GM12892 (cell line): ENCODE measurements around the gene NCAPD2.
"Not testable (repeated sequence)": the region's sequence is repeated elsewhere in the genome, so short reads cannot be mapped to it uniquely, and the experiment has no call there.

ENCODE experiments used
- DNase-seq: peaks from one replicate; pipeline ENCODE4 v3.0.0; 2011; ENCODE audit not compliant: insufficient read length
- FAIRE-seq: peaks from 2 replicates; lab custom pipeline; 2011; peaks lifted over from hg19 to GRCh38; lab: Jason Lieb, UNC
- POLR2A ChIP-seq: IDR thresholded peaks from 2 replicates; pipeline ENCODE4 v1.6.1; 2011; ENCODE audit warnings: low read depth, low read length, control low read depth
- POLR2AphosphoS5 ChIP-seq: IDR thresholded peaks from 2 replicates; pipeline ENCODE4 v1.6.1; 2011; ENCODE audit warnings: low read depth, low read length, control low read depth
- TAF1 ChIP-seq: IDR thresholded peaks from 2 replicates; pipeline ENCODE4 v1.6.1; 2011; ENCODE audit warnings: low read depth, mild to moderate bottlenecking, control low read depth, low read length, borderline replicate concordance

Gene NCAPD2

GRCh38 chr12:6556857-6557256 is 63.0 kb downstream of the NCAPD2 start:
- DNase-seq = no peak
- no peak for FAIRE-seq
- TF ChIP-seq POLR2A (no peak), TAF1 (no peak), POLR2AphosphoS5 (no peak)

GRCh38 chr12:6558014-6558760 is 64.3 kb downstream of the NCAPD2 start:
- not testable (repeated sequence) for FAIRE-seq

GRCh38 chr12:6559500-6559899 is 65.6 kb downstream of the NCAPD2 start:
- FAIRE-seq (no peak), DNase-seq (no peak)
- TF ChIP-seq POLR2AphosphoS5 (no peak), TAF1 (no peak), POLR2A (no peak)

More at GRCh38 chr12:6558014-6558760, 64.3 kb downstream of the NCAPD2 start:
- not testable (repeated sequence) for DNase-seq

- FAIRE-seq = no peak
- DNase-seq = no peak
- no peak; the same call in 1 of the 2 replicates for TF ChIP-seq POLR2A
- TF ChIP-seq POLR2AphosphoS5 = peak; percentile 43; the same call in 1 of the 2 replicates
- no peak for TF ChIP-seq TAF1
These were observed 66.8 kb downstream of the NCAPD2 start for GRCh38 chr12:6560501-6561205.

- no peak for DNase-seq
- FAIRE-seq = no peak
- TF ChIP-seq TAF1 (no peak), POLR2A (no peak; the same call in 1 of the 2 replicates), POLR2AphosphoS5 (no peak)
These were observed 69.0 kb downstream of the NCAPD2 start for GRCh38 chr12:6562881-6563280.

- TF ChIP-seq POLR2AphosphoS5 = no peak
- TF ChIP-seq POLR2A = no peak
- no peak for TF ChIP-seq TAF1
- peak; percentile 58 for FAIRE-seq
- no peak for DNase-seq
These were observed 69.6 kb downstream of the NCAPD2 start for GRCh38 chr12:6563448-6564050.

- TF ChIP-seq TAF1 (no peak), POLR2A (no peak), POLR2AphosphoS5 (no peak)
- FAIRE-seq (peak; percentile 71), DNase-seq (no peak)
These were observed 73.3 kb downstream of the NCAPD2 start for GRCh38 chr12:6567112-6567670.

GRCh38 chr12:6569312-6569711 is 75.4 kb downstream of the NCAPD2 start:
- TF ChIP-seq TAF1 (no peak), POLR2A (peak; percentile 27; the same call in 1 of the 2 replicates), POLR2AphosphoS5 (peak; percentile 20; the same call in 1 of the 2 replicates)
- FAIRE-seq = no peak
- DNase-seq = no peak

GRCh38 chr12:6569786-6570185 is 75.9 kb downstream of the NCAPD2 start:
- TF ChIP-seq TAF1 = no peak
- no peak for TF ChIP-seq POLR2A
- TF ChIP-seq POLR2AphosphoS5 = no peak
- FAIRE-seq = no peak
- no peak for DNase-seq

- FAIRE-seq (no peak), DNase-seq (no peak)
- no peak for TF ChIP-seq TAF1
- no peak for TF ChIP-seq POLR2A
- no peak for TF ChIP-seq POLR2AphosphoS5
These were observed 76.5 kb downstream of the NCAPD2 start for GRCh38 chr12:6570264-6570887.

GRCh38 chr12:6573001-6573400 is 79.1 kb downstream of the NCAPD2 start:
- no peak for FAIRE-seq
- no peak for TF ChIP-seq TAF1
- no peak for TF ChIP-seq POLR2A
- TF ChIP-seq POLR2AphosphoS5 = no peak
- no peak for DNase-seq
